ENCODE measurements around the gene KCMF1. TPM values are rescaled to one million over a fixed set of nuclear protein-coding genes. Genes with fewer than 3 reads are reported as not detected.

Gene KCMF1
- total RNA-seq, 6 donors from 2014 or later = 6.3 to 76.6 (median 47.8) TPM

GRCh38 chr2:84953535-84953934 is 17.4 kb upstream of the KCMF1 start:
- no peak for TF ChIP-seq POLR2AphosphoS5 (IDR thresholded peaks at IDR 0.05)
- no peak for TF ChIP-seq POLR2A (IDR thresholded peaks at IDR 0.05)
- no peak for TF ChIP-seq EP300 (IDR thresholded peaks at IDR 0.05)
- TF ChIP-seq, protein P1, sequence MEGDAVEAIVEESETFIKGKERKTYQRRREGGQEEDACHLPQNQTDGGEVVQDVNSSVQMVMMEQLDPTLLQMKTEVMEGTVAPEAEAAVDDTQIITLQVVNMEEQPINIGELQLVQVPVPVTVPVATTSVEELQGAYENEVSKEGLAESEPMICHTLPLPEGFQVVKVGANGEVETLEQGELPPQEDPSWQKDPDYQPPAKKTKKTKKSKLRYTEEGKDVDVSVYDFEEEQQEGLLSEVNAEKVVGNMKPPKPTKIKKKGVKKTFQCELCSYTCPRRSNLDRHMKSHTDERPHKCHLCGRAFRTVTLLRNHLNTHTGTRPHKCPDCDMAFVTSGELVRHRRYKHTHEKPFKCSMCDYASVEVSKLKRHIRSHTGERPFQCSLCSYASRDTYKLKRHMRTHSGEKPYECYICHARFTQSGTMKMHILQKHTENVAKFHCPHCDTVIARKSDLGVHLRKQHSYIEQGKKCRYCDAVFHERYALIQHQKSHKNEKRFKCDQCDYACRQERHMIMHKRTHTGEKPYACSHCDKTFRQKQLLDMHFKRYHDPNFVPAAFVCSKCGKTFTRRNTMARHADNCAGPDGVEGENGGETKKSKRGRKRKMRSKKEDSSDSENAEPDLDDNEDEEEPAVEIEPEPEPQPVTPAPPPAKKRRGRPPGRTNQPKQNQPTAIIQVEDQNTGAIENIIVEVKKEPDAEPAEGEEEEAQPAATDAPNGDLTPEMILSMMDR (IDR thresholded peaks at IDR 0.05) = no peak
- Histone ChIP-seq H3K4me3 (no peak overlapping the region), H3K36me3 (no peaks in the 10 kb centered on the region), H3K9me3 (no peaks in the 10 kb centered on the region), H3K4me1 (peaks cover 0 to 5% (median 0%) of the 10 kb centered on the region in 4 donors), H3K27ac (no peak overlapping the region), H3K27me3 (no peaks in the 10 kb centered on the region)
- DNase-seq (no peak), ATAC-seq (ENCODE audit: low FRiP score in 2 of 2) (no peak)
- WGBS, 2 donors = 88 to 89% methylated on average over 3 of the region's 3 CpGs

GRCh38 chr2:84954329-84954728 is 16.6 kb upstream of the KCMF1 start:
- Histone ChIP-seq H3K27ac (no peak overlapping the region), H3K27me3 (no peaks in the 10 kb centered on the region), H3K4me3 (no peak overlapping the region), H3K9me3 (no peaks in the 10 kb centered on the region), H3K4me1 (peaks cover 0 to 5% (median 0%) of the 10 kb centered on the region in 4 donors), H3K36me3 (no peaks in the 10 kb centered on the region)
- DNase-seq (no peak), ATAC-seq (ENCODE audit: low FRiP score in 2 of 2) (no peak)
- 83 to 94% methylated on average over 6 of the region's 6 CpGs for WGBS, 2 donors
- no peak for TF ChIP-seq POLR2AphosphoS5 (IDR thresholded peaks at IDR 0.05)
- no peak for TF ChIP-seq POLR2A (IDR thresholded peaks at IDR 0.05)
- no peak for TF ChIP-seq EP300 (IDR thresholded peaks at IDR 0.05)
- TF ChIP-seq, protein P1 (IDR thresholded peaks at IDR 0.05) = no peak

DNA sequence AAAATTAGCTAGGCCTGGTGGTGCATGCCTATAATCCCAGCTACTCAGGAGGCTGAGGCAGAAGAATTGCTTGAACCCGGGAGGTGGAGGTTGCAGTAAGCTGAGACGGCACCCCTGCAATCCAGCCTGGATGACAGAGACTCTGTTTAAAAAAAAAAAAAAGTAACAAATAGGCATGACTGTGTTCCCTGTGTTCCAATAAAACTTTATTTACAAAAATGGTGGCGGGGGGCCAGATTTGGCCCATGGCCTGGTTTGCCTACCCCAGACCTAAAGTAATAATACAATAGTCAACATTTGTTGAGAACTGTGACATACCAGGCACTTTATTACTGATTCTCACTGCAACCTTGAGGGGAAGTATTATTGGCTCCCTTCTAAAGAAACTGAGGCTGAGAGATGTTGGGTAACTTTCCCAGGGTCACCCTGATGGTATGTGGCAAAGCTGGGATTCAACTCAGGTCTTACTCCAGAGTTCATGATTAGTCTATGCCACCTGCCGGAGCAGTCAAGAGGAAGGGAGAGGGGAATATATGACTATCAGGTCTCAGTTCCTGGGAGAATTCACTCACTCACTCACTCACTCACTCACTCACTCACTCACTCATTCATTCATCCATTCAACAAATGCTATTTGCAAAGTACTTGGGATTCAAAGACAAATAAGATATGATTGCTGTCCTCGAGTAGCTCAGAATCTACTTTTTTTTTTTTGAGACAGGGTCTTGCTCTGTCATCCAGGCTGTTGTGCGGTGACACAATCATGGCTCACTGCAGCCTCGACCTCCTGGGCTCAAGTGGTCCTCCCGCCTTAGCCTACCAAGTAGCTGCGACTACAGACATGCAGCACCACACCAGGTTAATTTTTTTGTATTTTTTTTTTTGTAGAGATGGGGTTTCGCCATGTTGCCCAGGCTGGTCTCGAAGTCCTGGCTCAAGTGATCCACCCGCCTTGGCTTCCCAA is 14.3 kb upstream of the KCMF1 start:
- ATAC-seq (ENCODE audit: low FRiP score in 2 of 2) (no peak), DNase-seq (no peak)
- whole genome bisulfite sequencing, 2 donors = 92 to 94% methylated on average over 12 of the region's 12 CpGs
- Histone ChIP-seq H3K4me1 (peaks cover 0 to 11% (median 3%) of the 10 kb centered on the region in 4 donors), H3K9me3 (no peaks in the 10 kb centered on the region), H3K27me3 (no peaks in the 10 kb centered on the region), H3K27ac (no peak overlapping the region), H3K36me3 (peaks cover 0 to 2% (median 0%) of the 10 kb centered on the region in 4 donors), H3K4me3 (no peak overlapping the region)
- TF ChIP-seq EP300 (IDR thresholded peaks at IDR 0.05) = no peak
- no peak for TF ChIP-seq POLR2A (IDR thresholded peaks at IDR 0.05)
- TF ChIP-seq, protein P1 (IDR thresholded peaks at IDR 0.05) = no peak
- TF ChIP-seq POLR2AphosphoS5 (IDR thresholded peaks at IDR 0.05) = no peak

- no peak for ATAC-seq (ENCODE audit: low FRiP score in 2 of 2)
- Histone ChIP-seq H3K4me3 (no peak overlapping the region), H3K27ac (no peak overlapping the region), H3K4me1 (peaks cover 0 to 11% (median 3%) of the 10 kb centered on the region in 4 donors), H3K36me3 (peaks cover 0 to 2% (median 0%) of the 10 kb centered on the region in 4 donors), H3K27me3 (no peaks in the 10 kb centered on the region), H3K9me3 (no peaks in the 10 kb centered on the region)
- no peak for DNase-seq
- no peak for TF ChIP-seq POLR2AphosphoS5 (IDR thresholded peaks at IDR 0.05)
- TF ChIP-seq, protein P1 (IDR thresholded peaks at IDR 0.05) = no peak
- no peak for TF ChIP-seq EP300 (IDR thresholded peaks at IDR 0.05)
- TF ChIP-seq POLR2A (IDR thresholded peaks at IDR 0.05) = no peak
Observed at GRCh38 chr2:84957771-84958134, 13.2 kb upstream of the KCMF1 start.

Measured in upper lobe of left lung (tissue), 6 donors.